Mesothelial cell of epicardium (in vitro differentiated cells): ENCODE measurements around the gene EVA1A. TPM values are rescaled to one million over a fixed set of nuclear protein-coding genes. Genes with fewer than 3 reads are reported as not detected.
A peak's percentile ranks its signal among the peaks of the same experiment; 100 is the strongest.

Experiments
- DNase-seq, 2 experiments: peaks; one replicate each; pipeline ENCODE4 v3.0.0; 2021; ENCODE audit warnings: low spot score in 2 of 2; ENCODE audit not compliant: unreplicated experiment in 2 of 2
- H3K27ac Mint-ChIP-seq: 2 replicates; pipeline ENCODE4 v1.8.0; 2021; ENCODE audit warnings: mixed read lengths
- H3K27me3 Mint-ChIP-seq: 2 replicates; pipeline ENCODE4 v1.8.0; 2021; ENCODE audit warnings: low read depth, mixed read lengths
- H3K36me3 Mint-ChIP-seq: 2 replicates; pipeline ENCODE4 v1.8.0; 2021; ENCODE audit warnings: mixed read lengths
- H3K4me1 Mint-ChIP-seq: 2 replicates; pipeline ENCODE4 v1.8.0; 2021; ENCODE audit warnings: mixed read lengths
- H3K4me3 Mint-ChIP-seq: 2 replicates; pipeline ENCODE4 v1.8.0; 2021; ENCODE audit warnings: mild to moderate bottlenecking, moderate library complexity, mixed read lengths
- H3K9me3 Mint-ChIP-seq: 2 replicates; pipeline ENCODE4 v1.8.0; 2021; ENCODE audit warnings: mixed read lengths
- CTCF ChIP-seq: fragments of 200-600 bp; sonication (generic); IDR thresholded peaks from one replicate; pipeline ENCODE4 v1.5.0; 2021; ENCODE audit warnings: antibody characterized with exemption; ENCODE audit not compliant: unreplicated experiment
- total RNA-seq: library from RNA; stranded (reverse); gene quantifications from 3 replicates; pipeline ENCODE4 v1.2.1, GENCODE V29; 2021

The EVA1A gene
- total RNA-seq, 1 donor from 2014 or later, result 11.5 TPM

GRCh38 chr2:75464348-75464946, 96.3 kb downstream of the EVA1A start:
- Mint-ChIP-seq H3K4me3 (no peak overlapping the region), H3K27me3 (peaks cover 11% of the 10 kb centered on the region), H3K9me3 (peaks cover 9% of the 10 kb centered on the region), H3K27ac (no peak overlapping the region), H3K36me3 (no peaks in the 10 kb centered on the region), H3K4me1 (peaks cover 14% of the 10 kb centered on the region)
- peak; percentile 77 for TF ChIP-seq CTCF
- DNase-seq, result no peak

GRCh38 chr2:75462721-75463120, 98.0 kb downstream of the EVA1A start:
- Mint-ChIP-seq H3K9me3 (peaks cover 9% of the 10 kb centered on the region), H3K27me3 (peaks cover 7% of the 10 kb centered on the region), H3K4me1 (peaks cover 19% of the 10 kb centered on the region), H3K27ac (no peak overlapping the region), H3K36me3 (no peaks in the 10 kb centered on the region), H3K4me3 (no peak overlapping the region)
- TF ChIP-seq CTCF, result no peak
- DNase-seq, result no peak

GRCh38 chr2:75462206-75462605, 98.5 kb downstream of the EVA1A start:
- H3K4me1 Mint-ChIP-seq, result peaks cover 21% of the 10 kb centered on the region
- H3K27ac Mint-ChIP-seq, result no peak overlapping the region
- no peak for TF ChIP-seq CTCF
- H3K27me3 Mint-ChIP-seq, result peaks cover 6% of the 10 kb centered on the region
- peaks cover 9% of the 10 kb centered on the region for H3K9me3 Mint-ChIP-seq
- no peak overlapping the region for H3K4me3 Mint-ChIP-seq
- no peaks in the 10 kb centered on the region for H3K36me3 Mint-ChIP-seq
- no peak for DNase-seq

GRCh38 chr2:75460630-75461029, 100.1 kb downstream of the EVA1A start:
- no peak for TF ChIP-seq CTCF
- Mint-ChIP-seq H3K27me3 (peaks cover 6% of the 10 kb centered on the region), H3K36me3 (no peaks in the 10 kb centered on the region), H3K4me1 (peaks cover 21% of the 10 kb centered on the region), H3K27ac (no peak overlapping the region), H3K9me3 (peaks cover 9% of the 10 kb centered on the region), H3K4me3 (no peak overlapping the region)
- no peak for DNase-seq

- no peak for DNase-seq
- Mint-ChIP-seq H3K36me3 (no peaks in the 10 kb centered on the region), H3K27ac (no peak overlapping the region), H3K27me3 (peaks cover 6% of the 10 kb centered on the region), H3K9me3 (peaks cover 9% of the 10 kb centered on the region), H3K4me3 (no peak overlapping the region), H3K4me1 (peaks cover 21% of the 10 kb centered on the region)
- TF ChIP-seq CTCF, result no peak
These were observed 101.0 kb downstream of the EVA1A start for GRCh38 chr2:75459565-75460310.
